ENCODE data around the gene ACER3.

Gene ACER3

DNA sequence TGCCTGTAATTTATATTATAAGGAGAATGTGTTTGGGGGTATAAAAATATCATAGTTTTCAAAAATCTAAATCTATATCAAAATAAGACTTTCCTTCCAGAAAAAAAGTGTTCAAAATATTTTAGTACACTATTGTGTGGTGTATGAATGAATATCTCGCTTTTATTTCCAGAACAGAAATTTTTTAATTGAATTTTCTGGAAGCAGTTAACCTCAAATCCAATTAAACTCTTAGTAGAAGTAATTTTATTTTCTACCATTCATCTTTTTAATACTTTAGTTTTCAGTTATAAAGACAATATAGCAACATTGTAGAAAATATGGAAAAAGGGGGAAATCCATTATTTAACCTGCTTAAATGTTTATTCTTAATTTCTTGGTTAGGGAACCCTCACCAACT is 58.7 kb downstream of the ACER3 start:
- no peak for DNase-seq (ENCODE audit: low read depth)
- H3K4me3 ChIP-seq (ENCODE audit: control insufficient read depth, low read depth, low read length) = no peak overlapping the region
- TF ChIP-seq, protein P1, sequence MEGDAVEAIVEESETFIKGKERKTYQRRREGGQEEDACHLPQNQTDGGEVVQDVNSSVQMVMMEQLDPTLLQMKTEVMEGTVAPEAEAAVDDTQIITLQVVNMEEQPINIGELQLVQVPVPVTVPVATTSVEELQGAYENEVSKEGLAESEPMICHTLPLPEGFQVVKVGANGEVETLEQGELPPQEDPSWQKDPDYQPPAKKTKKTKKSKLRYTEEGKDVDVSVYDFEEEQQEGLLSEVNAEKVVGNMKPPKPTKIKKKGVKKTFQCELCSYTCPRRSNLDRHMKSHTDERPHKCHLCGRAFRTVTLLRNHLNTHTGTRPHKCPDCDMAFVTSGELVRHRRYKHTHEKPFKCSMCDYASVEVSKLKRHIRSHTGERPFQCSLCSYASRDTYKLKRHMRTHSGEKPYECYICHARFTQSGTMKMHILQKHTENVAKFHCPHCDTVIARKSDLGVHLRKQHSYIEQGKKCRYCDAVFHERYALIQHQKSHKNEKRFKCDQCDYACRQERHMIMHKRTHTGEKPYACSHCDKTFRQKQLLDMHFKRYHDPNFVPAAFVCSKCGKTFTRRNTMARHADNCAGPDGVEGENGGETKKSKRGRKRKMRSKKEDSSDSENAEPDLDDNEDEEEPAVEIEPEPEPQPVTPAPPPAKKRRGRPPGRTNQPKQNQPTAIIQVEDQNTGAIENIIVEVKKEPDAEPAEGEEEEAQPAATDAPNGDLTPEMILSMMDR (IDR thresholded peaks at IDR 0.05; ENCODE audit: control insufficient read depth, insufficient read depth, low read depth, low read length, missing control alignments) = no peak

DNA sequence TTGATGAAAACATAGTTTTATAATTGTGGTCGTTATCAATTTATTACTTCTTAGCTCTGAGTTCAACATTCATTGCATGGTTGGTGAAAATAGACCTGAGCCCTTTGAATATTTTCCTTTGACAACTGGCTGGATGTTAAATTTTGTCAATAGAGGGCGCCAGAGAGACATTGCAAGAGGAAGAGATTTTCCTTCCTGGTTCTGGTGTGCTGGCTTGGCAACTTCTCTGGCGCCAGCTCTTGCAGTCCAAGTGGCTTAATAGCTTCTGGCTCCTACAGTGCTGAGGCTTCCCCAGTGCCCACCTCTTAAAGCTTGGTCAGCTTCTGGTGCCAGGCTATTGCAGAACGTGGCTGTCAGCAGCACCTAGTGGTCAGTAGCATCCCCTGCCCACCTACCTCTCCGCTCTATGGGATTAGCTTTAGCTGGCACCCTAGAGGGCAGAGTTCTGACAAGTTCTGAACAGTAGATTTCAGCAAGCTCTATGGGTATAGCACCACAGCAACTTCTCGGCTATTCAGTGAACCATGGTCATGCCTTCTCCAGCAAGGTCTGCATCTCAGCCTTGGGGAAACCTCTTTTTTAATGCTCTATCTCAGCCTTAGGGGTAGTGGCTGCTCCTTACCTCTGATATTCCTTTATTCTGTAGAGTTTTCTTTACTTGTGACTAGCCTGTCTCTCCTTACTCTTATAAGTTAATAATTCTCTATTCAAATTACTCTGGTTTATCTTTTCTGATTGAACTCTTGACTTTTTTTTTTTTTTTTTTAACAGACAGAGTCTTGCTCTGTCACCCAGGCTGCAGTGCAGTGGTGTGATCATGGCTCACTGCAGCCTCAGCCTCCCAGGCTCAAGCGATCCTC is 59.4 kb downstream of the ACER3 start:
- no peak overlapping the region for H3K4me3 ChIP-seq (ENCODE audit: control insufficient read depth, low read depth, low read length)
- TF ChIP-seq, protein P1 (IDR thresholded peaks at IDR 0.05; ENCODE audit: control insufficient read depth, insufficient read depth, low read depth, low read length, missing control alignments) = peak; percentile 88

DNA sequence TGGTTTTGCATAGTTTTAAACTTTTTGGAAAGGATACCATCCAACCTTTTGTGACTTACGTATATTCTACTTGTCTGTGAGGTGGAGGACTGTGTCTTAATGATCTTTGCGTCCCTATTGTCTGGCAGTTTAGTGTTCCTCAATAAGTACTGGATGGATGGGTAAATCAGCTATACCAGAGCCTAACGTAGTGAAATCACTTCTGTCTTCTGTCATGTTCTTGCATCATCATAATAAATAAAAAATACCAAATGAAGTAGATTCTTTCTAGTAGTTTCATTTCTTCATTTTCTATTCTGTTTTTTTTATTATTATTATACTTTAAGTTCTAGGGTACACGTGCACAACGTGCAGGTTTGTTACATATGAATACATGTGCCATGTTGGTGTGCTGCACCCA is 66.4 kb downstream of the ACER3 start:
- H3K4me3 ChIP-seq (ENCODE audit: control insufficient read depth, low read depth, low read length) = no peak overlapping the region
- TF ChIP-seq, protein P1 (IDR thresholded peaks at IDR 0.05; ENCODE audit: control insufficient read depth, insufficient read depth, low read depth, low read length, missing control alignments) = no peak
- no peak for DNase-seq (ENCODE audit: low read depth)

More for the DNA sequence above, 59.4 kb downstream of the ACER3 start:
- DNase-seq (ENCODE audit: low read depth) = peak; percentile 70

DNA sequence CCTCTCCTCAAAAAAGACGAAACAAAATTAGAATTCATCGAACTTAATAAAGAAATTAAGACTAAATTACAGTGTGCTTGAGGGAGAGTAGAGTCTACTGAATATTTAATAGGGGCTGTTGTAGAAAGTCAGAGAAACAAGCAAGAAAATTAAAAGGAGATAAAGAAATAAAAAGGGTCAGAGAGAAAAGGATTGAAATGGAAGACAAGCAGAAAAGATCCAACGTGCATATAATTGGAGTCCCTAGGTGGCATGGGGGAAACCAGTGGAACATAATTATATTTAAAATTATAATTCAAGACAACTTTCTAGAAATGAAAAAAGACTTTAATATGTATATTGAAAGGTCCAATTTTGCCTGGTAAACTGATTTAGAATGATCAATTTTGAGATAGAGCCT is 74.3 kb downstream of the ACER3 start:
- DNase-seq (ENCODE audit: low read depth) = no peak
- TF ChIP-seq, protein P1 (IDR thresholded peaks at IDR 0.05; ENCODE audit: control insufficient read depth, insufficient read depth, low read depth, low read length, missing control alignments) = no peak

DNA sequence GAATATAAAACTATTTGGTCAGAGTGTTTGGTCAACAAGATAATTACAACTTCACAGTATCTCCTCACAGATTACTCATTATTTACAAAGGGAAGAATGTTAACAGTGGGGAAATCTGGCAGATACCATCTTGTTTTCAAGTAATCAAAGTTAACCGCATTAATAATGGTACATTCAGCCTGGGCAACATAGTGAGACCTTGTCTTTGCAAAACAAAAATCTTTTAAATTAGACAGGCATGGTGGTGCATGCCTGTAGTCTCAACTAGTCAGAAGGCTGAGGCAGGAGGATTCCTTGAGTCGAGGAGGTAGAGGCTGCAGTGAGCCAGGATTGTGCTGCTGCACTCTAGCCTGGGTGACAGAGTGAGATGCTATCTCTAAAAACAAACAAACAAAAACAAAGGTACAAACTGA is 78.5 kb downstream of the ACER3 start:
- TF ChIP-seq, protein P1 (IDR thresholded peaks at IDR 0.05; ENCODE audit: control insufficient read depth, insufficient read depth, low read depth, low read length, missing control alignments) = no peak
- DNase-seq (ENCODE audit: low read depth) = no peak
- no peak overlapping the region for H3K4me3 ChIP-seq (ENCODE audit: control insufficient read depth, low read depth, low read length)

More for the DNA sequence above, 74.3 kb downstream of the ACER3 start:
- no peak overlapping the region for H3K4me3 ChIP-seq (ENCODE audit: control insufficient read depth, low read depth, low read length)

DNA sequence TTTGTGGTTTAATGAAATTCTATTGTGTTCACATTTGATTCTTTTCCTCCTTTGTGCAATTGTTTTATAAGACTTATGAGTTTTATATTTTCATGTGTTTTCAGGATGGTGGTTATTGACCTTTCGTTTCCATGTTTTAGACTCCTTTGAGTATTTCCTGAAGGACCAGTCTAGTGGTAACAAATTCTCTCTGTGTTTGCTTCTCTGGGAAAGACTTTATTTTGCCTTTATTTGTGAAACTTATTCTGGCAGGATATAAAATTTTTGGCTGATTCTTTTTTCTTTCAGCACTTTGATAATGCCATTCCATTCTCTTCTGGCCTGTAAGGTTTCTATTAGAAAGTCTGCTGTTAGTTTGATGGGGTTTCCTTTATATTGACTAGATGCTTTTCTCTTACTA is 83.5 kb downstream of the ACER3 start:
- no peak for DNase-seq (ENCODE audit: low read depth)
- TF ChIP-seq, protein P1 (IDR thresholded peaks at IDR 0.05; ENCODE audit: control insufficient read depth, insufficient read depth, low read depth, low read length, missing control alignments) = no peak
- H3K4me3 ChIP-seq (ENCODE audit: control insufficient read depth, low read depth, low read length) = no peak overlapping the region

All from AG09309 (cell line).